Keratinocyte (primary cell): ENCODE data around the gene SATB1.

Experiments used
- EZH2 ChIP-seq: IDR thresholded peaks from one replicate; pipeline ENCODE4 v1.6.1; 2012; ENCODE audit warnings: inconsistent platforms, mild to moderate bottlenecking, low read length, moderate library complexity
- TF ChIP-seq, protein P1 (sequence below), 3 experiments: IDR thresholded peaks in 1 of 3; conservative IDR thresholded peaks in 1 of 3; optimal IDR thresholded peaks in 1 of 3; 2 replicates in 2 of 3; 3 replicates in 1 of 3; pipeline versions ENCODE3 to v1.5.1; 2011; ENCODE audit warnings: low read length in 3 of 3, mild to moderate bottlenecking in 3 of 3, moderate library complexity in 2 of 3, control low read depth in 1 of 3, inconsistent platforms in 1 of 3; ENCODE audit not compliant: insufficient read depth in 2 of 3; ENCODE audit errors: extremely low read depth in 1 of 3

DNA sequence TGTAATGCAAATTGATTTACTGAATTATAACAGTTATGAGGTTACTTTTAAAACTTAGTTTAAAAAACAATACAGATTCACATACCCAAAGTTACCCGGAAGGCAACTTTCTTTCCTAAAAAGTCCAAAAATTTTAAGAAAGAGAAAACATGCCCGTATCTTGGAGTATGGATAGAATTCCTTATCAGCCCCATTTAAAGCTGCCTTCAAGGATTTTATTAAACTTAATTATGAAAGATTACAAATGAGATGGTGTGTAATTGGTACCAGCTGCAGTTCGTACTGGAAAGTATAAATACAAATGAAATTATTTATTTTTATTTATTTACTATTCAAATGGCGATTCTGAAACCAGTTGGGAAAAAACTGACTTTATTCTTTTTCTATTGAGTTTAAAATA lies 39.4 kb downstream of the SATB1 start:
- TF ChIP-seq, protein P1, sequence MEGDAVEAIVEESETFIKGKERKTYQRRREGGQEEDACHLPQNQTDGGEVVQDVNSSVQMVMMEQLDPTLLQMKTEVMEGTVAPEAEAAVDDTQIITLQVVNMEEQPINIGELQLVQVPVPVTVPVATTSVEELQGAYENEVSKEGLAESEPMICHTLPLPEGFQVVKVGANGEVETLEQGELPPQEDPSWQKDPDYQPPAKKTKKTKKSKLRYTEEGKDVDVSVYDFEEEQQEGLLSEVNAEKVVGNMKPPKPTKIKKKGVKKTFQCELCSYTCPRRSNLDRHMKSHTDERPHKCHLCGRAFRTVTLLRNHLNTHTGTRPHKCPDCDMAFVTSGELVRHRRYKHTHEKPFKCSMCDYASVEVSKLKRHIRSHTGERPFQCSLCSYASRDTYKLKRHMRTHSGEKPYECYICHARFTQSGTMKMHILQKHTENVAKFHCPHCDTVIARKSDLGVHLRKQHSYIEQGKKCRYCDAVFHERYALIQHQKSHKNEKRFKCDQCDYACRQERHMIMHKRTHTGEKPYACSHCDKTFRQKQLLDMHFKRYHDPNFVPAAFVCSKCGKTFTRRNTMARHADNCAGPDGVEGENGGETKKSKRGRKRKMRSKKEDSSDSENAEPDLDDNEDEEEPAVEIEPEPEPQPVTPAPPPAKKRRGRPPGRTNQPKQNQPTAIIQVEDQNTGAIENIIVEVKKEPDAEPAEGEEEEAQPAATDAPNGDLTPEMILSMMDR (optimal IDR thresholded peaks at IDR 0.05 in 1 of 3, IDR thresholded peaks at IDR 0.05 in 1 of 3, conservative IDR thresholded peaks at IDR 0.05 in 1 of 3; ENCODE audit: extremely low read depth in 1 of 3, insufficient read depth in 2 of 3, low read length in 3 of 3) = no peak
- TF ChIP-seq EZH2 = no peak
